ENCODE results near the gene CREB3L4.

The CREB3L4 gene

GRCh38 chr1:153928791-153929341, 38.8 kb upstream of the CREB3L4 start:
- TF ChIP-seq TSHZ2 (CRISPR knock-in tag; IDR thresholded peaks at IDR 0.05), result peak; percentile 30; the same call in 1 of the 2 replicates
- TF ChIP-seq OSR1 (CRISPR knock-in tag; IDR thresholded peaks at IDR 0.05), result no peak
- no peak for TF ChIP-seq ZNF70 (CRISPR knock-in tag; IDR thresholded peaks at IDR 0.05)
- ATAC-seq, result no peak; the same call in 2 of the 3 replicates

GRCh38 chr1:153929426-153929825, 38.3 kb upstream of the CREB3L4 start:
- TF ChIP-seq CREB5 (CRISPR knock-in tag; IDR thresholded peaks at IDR 0.05; ENCODE audit: low read depth) (no peak), ZNF70 (CRISPR knock-in tag; IDR thresholded peaks at IDR 0.05) (no peak), TSHZ2 (CRISPR knock-in tag; IDR thresholded peaks at IDR 0.05) (no peak), ARNTL (CRISPR knock-in tag; IDR thresholded peaks at IDR 0.05; ENCODE audit: borderline replicate concordance, low read depth) (no peak), CSRNP3 (CRISPR knock-in tag; IDR thresholded peaks at IDR 0.05) (no peak)
- no peak for ATAC-seq

- peak; percentile 12; the same call in 2 of the 3 replicates for ATAC-seq
- TF ChIP-seq ZFP3 (CRISPR knock-in tag; IDR thresholded peaks at IDR 0.05) (no peak), SNAI2 (CRISPR knock-in tag; IDR thresholded peaks at IDR 0.05) (no peak), TCF4 (CRISPR knock-in tag; IDR thresholded peaks at IDR 0.05; ENCODE audit: borderline replicate concordance) (no peak), ISL1 (CRISPR knock-in tag; IDR thresholded peaks at IDR 0.05) (no peak), GLIS3 (CRISPR knock-in tag; IDR thresholded peaks at IDR 0.05) (no peak), BACH2 (CRISPR knock-in tag; IDR thresholded peaks at IDR 0.05; ENCODE audit: borderline replicate concordance) (no peak), ARNTL (CRISPR knock-in tag; IDR thresholded peaks at IDR 0.05; ENCODE audit: borderline replicate concordance, low read depth) (no peak), CSDC2 (CRISPR knock-in tag; IDR thresholded peaks at IDR 0.05) (no peak), ESRRG (CRISPR knock-in tag; IDR thresholded peaks at IDR 0.05) (no peak), TOX (CRISPR knock-in tag; IDR thresholded peaks at IDR 0.05; ENCODE audit: borderline replicate concordance) (no peak), PPARA (CRISPR knock-in tag; IDR thresholded peaks at IDR 0.05; ENCODE audit: borderline replicate concordance) (no peak), OSR1 (CRISPR knock-in tag; IDR thresholded peaks at IDR 0.05) (no peak), RARB (CRISPR knock-in tag; IDR thresholded peaks at IDR 0.05) (no peak), ZNF565 (CRISPR knock-in tag; conservative IDR thresholded peaks at IDR 0.05; ENCODE audit: low read depth) (no peak), ZNF70 (CRISPR knock-in tag; IDR thresholded peaks at IDR 0.05) (no peak), PATZ1 (CRISPR knock-in tag; IDR thresholded peaks at IDR 0.05; ENCODE audit: borderline replicate concordance) (no peak)
Measured at GRCh38 chr1:153929981-153930948, 37.4 kb upstream of the CREB3L4 start.

Measured in SK-N-SH treated with all-trans-retinoic acid at 6 μM for 48 hours (cell line).